GM23338 (cell line): ENCODE measurements around the gene TRIM71. TPM values are rescaled to one million over a fixed set of nuclear protein-coding genes. Genes with fewer than 3 reads are reported as not detected.

Experiments used
- ATAC-seq: fragments of 200-7000 bp; cut with Tn5 transposase; 3 replicates; pipeline ENCODE4 v1.9.1; 2020
- DNase-seq: peaks from one replicate; pipeline ENCODE4 v3.0.0-alpha.2; 2015; ENCODE audit warnings: low spot score
- H2AFZ ChIP-seq: fragments of 200-600 bp; sonication (generic); 2 replicates; pipeline ENCODE4 v1.8.0; 2016; ENCODE audit warnings: antibody characterized with exemption, mild to moderate bottlenecking, moderate library complexity
- H3F3A ChIP-seq: fragments of 200-600 bp; sonication (generic); replicated peaks from 2 replicates; pipeline ENCODE4 v1.8.0; 2017; ENCODE audit warnings: antibody characterized with exemption, mixed run types, low read depth
- H3K27ac ChIP-seq: fragments of 200-600 bp; sonication (generic); 2 replicates; pipeline ENCODE4 v1.6.1; 2016; ENCODE audit warnings: low read depth
- H3K27me3 ChIP-seq: fragments of 200-600 bp; sonication (generic); 2 replicates; pipeline ENCODE4 v1.8.0; 2016; ENCODE audit warnings: mild to moderate bottlenecking, mixed run types, moderate library complexity; ENCODE audit not compliant: insufficient read depth
- H3K36me3 ChIP-seq: fragments of 200-600 bp; sonication (generic); 2 replicates; pipeline ENCODE4 v1.8.0; 2016; ENCODE audit warnings: mild to moderate bottlenecking; ENCODE audit not compliant: insufficient read depth
- H3K4me1 ChIP-seq: fragments of 200-600 bp; sonication (generic); 2 replicates; pipeline ENCODE4 v1.8.0; 2016; ENCODE audit warnings: mild to moderate bottlenecking, moderate library complexity; ENCODE audit not compliant: insufficient read depth
- H3K4me2 ChIP-seq: fragments of 200-600 bp; sonication (generic); 2 replicates; pipeline ENCODE4 v1.7.1; 2017; ENCODE audit warnings: mixed run types
- H3K4me3 ChIP-seq: fragments of 200-600 bp; sonication (generic); 2 replicates; pipeline ENCODE4 v1.6.1; 2016; ENCODE audit warnings: mixed run types
- H3K79me2 ChIP-seq: fragments of 200-600 bp; sonication (generic); replicated peaks from 2 replicates; pipeline ENCODE4 v1.8.0; 2017; ENCODE audit warnings: mild to moderate bottlenecking; ENCODE audit not compliant: insufficient read depth
- H3K9me2 ChIP-seq: fragments of 200-600 bp; sonication (generic); 2 replicates; pipeline ENCODE4 v1.8.0; 2017; ENCODE audit not compliant: insufficient read depth
- H4K20me1 ChIP-seq: fragments of 200-600 bp; sonication (generic); replicated peaks from 2 replicates; pipeline ENCODE4 v1.8.0; 2017; ENCODE audit warnings: mild to moderate bottlenecking; ENCODE audit not compliant: insufficient read depth
- H3K27ac Mint-ChIP-seq: 2 replicates; pipeline ENCODE4 v1.8.0; 2020; ENCODE audit warnings: inconsistent platforms, mild to moderate bottlenecking, moderate library complexity, mixed read lengths
- H3K27me3 Mint-ChIP-seq: 3 replicates; pipeline ENCODE4 v1.8.0; 2022; ENCODE audit warnings: low read depth, mild to moderate bottlenecking, moderate library complexity, mixed read lengths, inconsistent platforms; ENCODE audit not compliant: insufficient read depth, poor library complexity
- H3K36me3 Mint-ChIP-seq: 3 replicates; pipeline ENCODE4 v1.8.0; 2021; ENCODE audit warnings: low read depth, mild to moderate bottlenecking, inconsistent platforms, moderate library complexity, mixed read lengths
- H3K4me1 Mint-ChIP-seq: 3 replicates; pipeline ENCODE4 v1.8.0; 2020; ENCODE audit warnings: mild to moderate bottlenecking, inconsistent platforms, mixed read lengths
- H3K4me3 Mint-ChIP-seq: 3 replicates; pipeline ENCODE4 v1.8.0; 2021; ENCODE audit warnings: moderate library complexity, mild to moderate bottlenecking, inconsistent platforms, mixed read lengths
- H3K9me3 Mint-ChIP-seq: 3 replicates; pipeline ENCODE4 v1.8.0; 2020; ENCODE audit warnings: moderate library complexity, mild to moderate bottlenecking, inconsistent platforms, mixed read lengths
- CREB1 ChIP-seq: fragments of 250-450 bp; sonication (Bioruptor Pico); IDR thresholded peaks from 2 replicates; pipeline ENCODE4 v1.5.0; 2020; ENCODE audit warnings: low read depth, mild to moderate bottlenecking, moderate library complexity
- CTCF ChIP-seq, 2 experiments: fragments of 200-600 bp in 1 of 2; sonication (generic) in 1 of 2; conservative IDR thresholded peaks; 2 replicates each; pipeline versions ENCODE4 v1.5.1 to v1.6.1; 2016 to 2017; ENCODE audit warnings: antibody characterized with exemption in 2 of 2, low read depth in 2 of 2, mild to moderate bottlenecking in 2 of 2, moderate library complexity in 1 of 2
- EZH2 ChIP-seq: fragments of 200-600 bp; sonication (generic); IDR thresholded peaks from one replicate; pipeline ENCODE4 v1.8.0; 2017; ENCODE audit warnings: antibody characterized with exemption, mild to moderate bottlenecking, low read depth; ENCODE audit not compliant: unreplicated experiment
- JUNB ChIP-seq: IDR thresholded peaks from one replicate; pipeline ENCODE4 v1.6.1; 2016; ENCODE audit warnings: antibody characterized with exemption; ENCODE audit not compliant: unreplicated experiment
- NANOG ChIP-seq: IDR thresholded peaks from 2 replicates; pipeline ENCODE4 v1.6.1; 2016; ENCODE audit warnings: antibody characterized with exemption, borderline replicate concordance
- POLR2AphosphoS5 ChIP-seq: IDR thresholded peaks from 2 replicates; pipeline ENCODE4 v1.6.1; 2016; ENCODE audit warnings: antibody characterized with exemption, low read depth
- ZNF114 ChIP-seq: fragments of 250-450 bp; sonication (Bioruptor Pico); IDR thresholded peaks from 2 replicates; pipeline ENCODE4 v1.5.0; 2020; ENCODE audit warnings: mild to moderate bottlenecking, moderate library complexity
- ZNF331 ChIP-seq: fragments of 250-450 bp; sonication (Bioruptor Pico); IDR thresholded peaks from 2 replicates; pipeline ENCODE4 v1.5.0; 2020; ENCODE audit warnings: low read depth, mild to moderate bottlenecking, moderate library complexity
- ZNF462 ChIP-seq: fragments of 250-450 bp; sonication (Bioruptor Pico); IDR thresholded peaks from 2 replicates; pipeline ENCODE4 v1.5.0; 2020; ENCODE audit warnings: mild to moderate bottlenecking, moderate library complexity
- polyA plus RNA-seq: library from polyadenylated mRNA; unstranded; fragments of >200 nt; fragmentation: Nextera tagmentation; extraction: Ambion mirVana; gene quantifications from 2 replicates; pipeline ENCODE4 v1.2.1, GENCODE V29; 2016
- total RNA-seq: library from RNA; depleted of rRNA; stranded (reverse); fragments of >200 nt; shearing (Covaris generic); gene quantifications from 2 replicates; pipeline ENCODE4 v1.2.3, GENCODE V29; 2014
- TF ChIP-seq, protein P1 (sequence below): IDR thresholded peaks from 2 replicates; pipeline ENCODE4 v1.6.1; 2016; ENCODE audit warnings: antibody characterized with exemption
- TF ChIP-seq, protein P2 (sequence below): IDR thresholded peaks from one replicate; pipeline ENCODE4 v1.6.1; 2018; ENCODE audit warnings: antibody characterized with exemption; ENCODE audit not compliant: unreplicated experiment

Gene TRIM71
- total and polyA plus RNA-seq, 2 experiments from 2014 or later = 71.5 to 346 TPM

GRCh38 chr3:32813180-32813579, 4.6 kb upstream of the TRIM71 start (continued):
- TF ChIP-seq, protein P1, sequence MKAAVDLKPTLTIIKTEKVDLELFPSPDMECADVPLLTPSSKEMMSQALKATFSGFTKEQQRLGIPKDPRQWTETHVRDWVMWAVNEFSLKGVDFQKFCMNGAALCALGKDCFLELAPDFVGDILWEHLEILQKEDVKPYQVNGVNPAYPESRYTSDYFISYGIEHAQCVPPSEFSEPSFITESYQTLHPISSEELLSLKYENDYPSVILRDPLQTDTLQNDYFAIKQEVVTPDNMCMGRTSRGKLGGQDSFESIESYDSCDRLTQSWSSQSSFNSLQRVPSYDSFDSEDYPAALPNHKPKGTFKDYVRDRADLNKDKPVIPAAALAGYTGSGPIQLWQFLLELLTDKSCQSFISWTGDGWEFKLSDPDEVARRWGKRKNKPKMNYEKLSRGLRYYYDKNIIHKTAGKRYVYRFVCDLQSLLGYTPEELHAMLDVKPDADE = no peak
- TF ChIP-seq POLR2AphosphoS5 (no peak), CREB1 (CRISPR knock-in tag) (no peak), ZNF114 (CRISPR knock-in tag) (no peak), ZNF331 (CRISPR knock-in tag) (no peak), CTCF (conservative IDR thresholded peaks at IDR 0.05; ENCODE audit: low read depth in 2 of 2) (no peak), JUNB (no peak), NANOG (no peak), EZH2 (no peak)
- TF ChIP-seq, protein P2, sequence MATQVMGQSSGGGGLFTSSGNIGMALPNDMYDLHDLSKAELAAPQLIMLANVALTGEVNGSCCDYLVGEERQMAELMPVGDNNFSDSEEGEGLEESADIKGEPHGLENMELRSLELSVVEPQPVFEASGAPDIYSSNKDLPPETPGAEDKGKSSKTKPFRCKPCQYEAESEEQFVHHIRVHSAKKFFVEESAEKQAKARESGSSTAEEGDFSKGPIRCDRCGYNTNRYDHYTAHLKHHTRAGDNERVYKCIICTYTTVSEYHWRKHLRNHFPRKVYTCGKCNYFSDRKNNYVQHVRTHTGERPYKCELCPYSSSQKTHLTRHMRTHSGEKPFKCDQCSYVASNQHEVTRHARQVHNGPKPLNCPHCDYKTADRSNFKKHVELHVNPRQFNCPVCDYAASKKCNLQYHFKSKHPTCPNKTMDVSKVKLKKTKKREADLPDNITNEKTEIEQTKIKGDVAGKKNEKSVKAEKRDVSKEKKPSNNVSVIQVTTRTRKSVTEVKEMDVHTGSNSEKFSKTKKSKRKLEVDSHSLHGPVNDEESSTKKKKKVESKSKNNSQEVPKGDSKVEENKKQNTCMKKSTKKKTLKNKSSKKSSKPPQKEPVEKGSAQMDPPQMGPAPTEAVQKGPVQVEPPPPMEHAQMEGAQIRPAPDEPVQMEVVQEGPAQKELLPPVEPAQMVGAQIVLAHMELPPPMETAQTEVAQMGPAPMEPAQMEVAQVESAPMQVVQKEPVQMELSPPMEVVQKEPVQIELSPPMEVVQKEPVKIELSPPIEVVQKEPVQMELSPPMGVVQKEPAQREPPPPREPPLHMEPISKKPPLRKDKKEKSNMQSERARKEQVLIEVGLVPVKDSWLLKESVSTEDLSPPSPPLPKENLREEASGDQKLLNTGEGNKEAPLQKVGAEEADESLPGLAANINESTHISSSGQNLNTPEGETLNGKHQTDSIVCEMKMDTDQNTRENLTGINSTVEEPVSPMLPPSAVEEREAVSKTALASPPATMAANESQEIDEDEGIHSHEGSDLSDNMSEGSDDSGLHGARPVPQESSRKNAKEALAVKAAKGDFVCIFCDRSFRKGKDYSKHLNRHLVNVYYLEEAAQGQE = no peak

DNA sequence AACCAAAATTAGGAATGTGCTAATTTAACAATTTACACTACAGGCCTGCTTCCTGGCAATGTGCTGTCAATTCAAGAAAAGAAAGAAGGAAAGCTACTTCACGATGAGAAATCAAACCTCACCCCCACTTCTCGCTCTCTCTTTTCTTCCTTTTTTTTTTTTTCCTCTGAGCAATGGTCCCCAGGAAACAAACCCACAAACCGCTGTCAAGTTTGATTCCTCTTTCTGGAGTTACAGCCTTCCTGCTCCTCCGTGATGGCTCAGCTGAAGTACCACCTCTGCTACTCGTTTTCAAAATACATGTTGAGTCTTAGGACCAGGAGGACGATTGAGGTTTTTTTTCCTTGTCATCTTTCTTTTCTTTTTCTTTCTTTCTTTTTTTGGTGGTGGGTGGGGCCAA, 3.4 kb upstream of the TRIM71 start:
- Histone ChIP-seq H3K27ac (peak overlapping the region; percentile 69), H3K4me2 (peak overlapping the region; percentile 85), H3F3A (peaks cover 6% of the 10 kb centered on the region; the same call in 1 of the 2 replicates), H3K4me3 (peak overlapping the region; percentile 100), H2AFZ (no peak overlapping the region), H3K4me1 (peaks cover 31% of the 10 kb centered on the region), H3K27me3 (no peaks in the 10 kb centered on the region), H3K79me2 (peaks cover 75% of the 10 kb centered on the region), H4K20me1 (peaks cover 5% of the 10 kb centered on the region; the same call in 1 of the 2 replicates), H3K36me3 (peaks cover 7% of the 10 kb centered on the region), H3K9me2 (no peaks in the 10 kb centered on the region)
- peaks cover 7% of the 10 kb centered on the region for H3K9me3 Mint-ChIP-seq
- H3K27ac Mint-ChIP-seq = peak overlapping the region; percentile 84
- no peak for ATAC-seq
- peaks cover 48% of the 10 kb centered on the region for H3K36me3 Mint-ChIP-seq
- DNase-seq = peak; percentile 58
- H3K27me3 Mint-ChIP-seq = peaks cover 32% of the 10 kb centered on the region
- H3K4me3 Mint-ChIP-seq = peak overlapping the region; percentile 96
- H3K4me1 Mint-ChIP-seq = peaks cover 34% of the 10 kb centered on the region
- TF ChIP-seq, protein P1 = no peak
- TF ChIP-seq POLR2AphosphoS5 (0 out of 2 replicates have a peak, but pooled peaks have one; percentile 22), EZH2 (no peak), ZNF462 (CRISPR knock-in tag) (no peak), ZNF114 (CRISPR knock-in tag) (no peak)
